ENCODE results near the gene BPHL. TPM values are rescaled to one million over a fixed set of nuclear protein-coding genes. Genes with fewer than 3 reads are reported as not detected.
A peak's percentile ranks its signal among the peaks of the same experiment; 100 is the strongest.

The BPHL gene
- polyA plus RNA-seq, 1 donor (not counting 4 experiments of a cell fraction or from before 2014, with no cell fraction given): 21.9 TPM

DNA sequence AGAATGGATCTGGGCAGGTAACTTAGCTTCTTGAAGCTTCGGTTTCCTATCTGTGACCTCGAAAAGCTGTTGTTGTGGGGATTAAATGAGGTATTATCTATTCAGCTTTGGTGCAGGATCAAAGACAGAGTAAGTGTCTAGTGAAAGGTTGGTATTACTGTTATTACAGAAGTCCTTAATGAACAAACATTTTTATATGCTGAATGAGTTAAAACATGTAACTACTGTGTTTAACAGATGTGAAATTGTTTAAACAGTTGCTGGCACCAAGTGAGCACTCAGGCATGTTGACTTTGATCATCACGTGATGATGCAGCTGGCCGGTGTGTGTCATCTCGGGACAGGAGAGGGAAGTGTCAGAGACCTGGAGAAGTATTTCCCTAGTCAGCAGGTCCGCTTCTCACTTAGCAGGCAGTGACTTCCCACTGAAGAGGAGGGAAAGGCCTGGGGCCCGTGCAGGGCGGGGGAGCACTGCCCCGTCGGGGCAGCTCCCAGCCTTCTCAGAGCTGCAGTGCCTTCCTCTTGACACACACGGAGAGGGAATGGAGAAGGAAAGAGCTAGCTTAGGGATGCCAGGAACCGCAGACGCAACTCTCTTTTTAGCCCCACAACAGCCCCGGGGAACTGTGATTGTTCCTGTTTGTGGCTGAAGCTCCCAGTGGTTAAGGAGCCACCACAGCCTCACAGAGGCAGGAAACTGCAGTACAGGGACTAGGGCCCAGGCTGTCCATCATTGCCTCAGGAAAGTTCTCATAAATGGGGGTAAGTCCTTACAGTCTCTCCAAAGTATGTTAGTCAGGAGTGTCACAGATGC lies 20.8 kb downstream of the BPHL start:
- Histone ChIP-seq H3K27me3 (ENCODE audit: control insufficient read depth, extremely low read depth, insufficient read depth, low read length) (no peaks in the 10 kb centered on the region), H3K4me3 (ENCODE audit: control insufficient read depth in 2 of 3, extremely low read depth in 1 of 3, insufficient read depth in 2 of 3, low read depth in 1 of 3, low read length in 3 of 3) (no peak overlapping the region), H3K79me2 (ENCODE audit: control insufficient read depth, insufficient read depth, low read length) (no peaks in the 10 kb centered on the region), H4K20me1 (ENCODE audit: control insufficient read depth, extremely low read depth, insufficient read depth, low read length) (no peaks in the 10 kb centered on the region), H3K9me3 (ENCODE audit: control insufficient read depth, low read depth, low read length) (no peaks in the 10 kb centered on the region), H3K4me1 (ENCODE audit: control insufficient read depth, extremely low read depth, insufficient read depth, low read length) (peaks cover 14% of the 10 kb centered on the region), H3K27ac (ENCODE audit: control insufficient read depth, insufficient read depth, low read length) (no peak overlapping the region), H2AFZ (ENCODE audit: control insufficient read depth, low read length) (no peak overlapping the region), H3K9me1 (ENCODE audit: control insufficient read depth, extremely low read depth, insufficient read depth, low read length) (no peaks in the 10 kb centered on the region), H3K9ac (ENCODE audit: control insufficient read depth, extremely low read depth, insufficient read depth, low read length) (no peak overlapping the region), H3K36me3 (ENCODE audit: control insufficient read depth in 2 of 2, extremely low read depth in 1 of 2, insufficient read depth in 2 of 2, low read length in 2 of 2) (peaks cover 10 to 26% of the 10 kb centered on the region in 2 experiments), H3K4me2 (ENCODE audit: control insufficient read depth, extremely low read depth, insufficient read depth, low read depth, low read length) (no peak overlapping the region)
- DNase-seq (ENCODE audit: low read depth, low spot score) (no peak), FAIRE-seq (peak; percentile 17)
- dilution Hi-C loops (cut with MboI; ENCODE audit: extremely low pct_ligation_motif_present, low sequenced_read_pairs): no loop called here
- TF ChIP-seq, protein P1, sequence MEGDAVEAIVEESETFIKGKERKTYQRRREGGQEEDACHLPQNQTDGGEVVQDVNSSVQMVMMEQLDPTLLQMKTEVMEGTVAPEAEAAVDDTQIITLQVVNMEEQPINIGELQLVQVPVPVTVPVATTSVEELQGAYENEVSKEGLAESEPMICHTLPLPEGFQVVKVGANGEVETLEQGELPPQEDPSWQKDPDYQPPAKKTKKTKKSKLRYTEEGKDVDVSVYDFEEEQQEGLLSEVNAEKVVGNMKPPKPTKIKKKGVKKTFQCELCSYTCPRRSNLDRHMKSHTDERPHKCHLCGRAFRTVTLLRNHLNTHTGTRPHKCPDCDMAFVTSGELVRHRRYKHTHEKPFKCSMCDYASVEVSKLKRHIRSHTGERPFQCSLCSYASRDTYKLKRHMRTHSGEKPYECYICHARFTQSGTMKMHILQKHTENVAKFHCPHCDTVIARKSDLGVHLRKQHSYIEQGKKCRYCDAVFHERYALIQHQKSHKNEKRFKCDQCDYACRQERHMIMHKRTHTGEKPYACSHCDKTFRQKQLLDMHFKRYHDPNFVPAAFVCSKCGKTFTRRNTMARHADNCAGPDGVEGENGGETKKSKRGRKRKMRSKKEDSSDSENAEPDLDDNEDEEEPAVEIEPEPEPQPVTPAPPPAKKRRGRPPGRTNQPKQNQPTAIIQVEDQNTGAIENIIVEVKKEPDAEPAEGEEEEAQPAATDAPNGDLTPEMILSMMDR (optimal IDR thresholded peaks at IDR 0.05 in 1 of 3, IDR thresholded peaks at IDR 0.05 in 1 of 3, conservative IDR thresholded peaks at IDR 0.05 in 1 of 3; ENCODE audit: extremely low read depth in 1 of 3, insufficient read depth in 2 of 3, low read length in 3 of 3): no peak
- TF ChIP-seq EZH2 (IDR thresholded peaks at IDR 0.05; ENCODE audit: low read length): no peak

DNA sequence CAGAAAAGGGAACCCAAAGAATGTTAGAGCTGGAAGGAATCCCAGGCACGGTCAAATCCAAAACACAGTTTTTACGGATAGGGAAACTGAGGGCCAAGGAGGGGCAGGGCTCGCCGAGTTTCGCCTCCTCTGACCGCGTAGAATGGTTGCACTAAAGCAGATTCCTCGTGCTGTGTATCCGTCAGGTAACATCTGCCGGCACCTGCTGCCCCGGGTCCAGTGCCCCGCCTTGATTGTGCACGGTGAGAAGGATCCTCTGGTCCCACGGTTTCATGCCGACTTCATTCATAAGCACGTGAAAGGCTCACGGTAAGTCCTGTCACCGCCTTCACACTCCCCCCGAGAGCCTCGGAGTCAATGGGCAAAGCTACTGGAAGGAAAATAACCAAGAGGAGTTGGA lies 21.7 kb downstream of the BPHL start:
- H3K36me3 ChIP-seq (ENCODE audit: control insufficient read depth in 2 of 2, extremely low read depth in 1 of 2, insufficient read depth in 2 of 2, low read length in 2 of 2): peaks cover 10 to 26% of the 10 kb centered on the region in 2 experiments
- no peaks in the 10 kb centered on the region for H4K20me1 ChIP-seq (ENCODE audit: control insufficient read depth, extremely low read depth, insufficient read depth, low read length)
- no peak overlapping the region for H3K9ac ChIP-seq (ENCODE audit: control insufficient read depth, extremely low read depth, insufficient read depth, low read length)
- no peak overlapping the region for H3K4me2 ChIP-seq (ENCODE audit: control insufficient read depth, extremely low read depth, insufficient read depth, low read depth, low read length)
- no peaks in the 10 kb centered on the region for H3K9me3 ChIP-seq (ENCODE audit: control insufficient read depth, low read depth, low read length)
- H3K27me3 ChIP-seq (ENCODE audit: control insufficient read depth, extremely low read depth, insufficient read depth, low read length): no peaks in the 10 kb centered on the region
- no peak overlapping the region for H3K4me3 ChIP-seq (ENCODE audit: control insufficient read depth in 2 of 3, extremely low read depth in 1 of 3, insufficient read depth in 2 of 3, low read depth in 1 of 3, low read length in 3 of 3)
- no peak overlapping the region for H2AFZ ChIP-seq (ENCODE audit: control insufficient read depth, low read length)
- H3K27ac ChIP-seq (ENCODE audit: control insufficient read depth, insufficient read depth, low read length): no peak overlapping the region
- peaks cover 14% of the 10 kb centered on the region for H3K4me1 ChIP-seq (ENCODE audit: control insufficient read depth, extremely low read depth, insufficient read depth, low read length)
- H3K79me2 ChIP-seq (ENCODE audit: control insufficient read depth, insufficient read depth, low read length): no peaks in the 10 kb centered on the region
- H3K9me1 ChIP-seq (ENCODE audit: control insufficient read depth, extremely low read depth, insufficient read depth, low read length): no peaks in the 10 kb centered on the region
- TF ChIP-seq, protein P1 (optimal IDR thresholded peaks at IDR 0.05 in 1 of 3, IDR thresholded peaks at IDR 0.05 in 1 of 3, conservative IDR thresholded peaks at IDR 0.05 in 1 of 3; ENCODE audit: extremely low read depth in 1 of 3, insufficient read depth in 2 of 3, low read length in 3 of 3): no peak
- DNase-seq (ENCODE audit: low read depth, low spot score) (no peak), FAIRE-seq (no peak)
- dilution Hi-C loops (cut with MboI; ENCODE audit: extremely low pct_ligation_motif_present, low sequenced_read_pairs): no loop called here
